ENCODE results near the gene TMEM184A.

The TMEM184A gene

DNA sequence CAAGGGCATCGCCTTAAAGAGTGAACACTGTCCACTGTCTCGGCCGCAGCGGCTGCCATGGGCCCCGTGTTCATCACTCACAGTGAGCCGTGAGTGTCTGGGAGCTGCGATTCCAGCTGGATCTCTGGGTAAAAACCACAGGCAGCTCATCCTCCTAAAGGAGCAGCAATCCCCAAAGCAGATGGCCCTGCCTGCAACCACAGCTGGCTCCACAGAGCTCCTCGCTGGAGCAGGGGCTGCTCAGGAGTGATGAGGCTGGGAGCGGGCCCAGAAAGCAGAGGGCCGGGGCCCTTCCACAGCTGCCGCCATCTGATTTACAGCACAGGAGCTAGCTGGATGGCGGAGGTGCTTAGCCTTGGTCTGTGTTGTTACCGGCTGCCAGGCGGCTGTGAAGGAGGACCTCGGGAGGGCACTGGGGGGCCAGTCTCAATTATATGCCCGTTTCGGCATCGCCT, 6.6 kb upstream of the TMEM184A start:
- TF ChIP-seq, protein P1, sequence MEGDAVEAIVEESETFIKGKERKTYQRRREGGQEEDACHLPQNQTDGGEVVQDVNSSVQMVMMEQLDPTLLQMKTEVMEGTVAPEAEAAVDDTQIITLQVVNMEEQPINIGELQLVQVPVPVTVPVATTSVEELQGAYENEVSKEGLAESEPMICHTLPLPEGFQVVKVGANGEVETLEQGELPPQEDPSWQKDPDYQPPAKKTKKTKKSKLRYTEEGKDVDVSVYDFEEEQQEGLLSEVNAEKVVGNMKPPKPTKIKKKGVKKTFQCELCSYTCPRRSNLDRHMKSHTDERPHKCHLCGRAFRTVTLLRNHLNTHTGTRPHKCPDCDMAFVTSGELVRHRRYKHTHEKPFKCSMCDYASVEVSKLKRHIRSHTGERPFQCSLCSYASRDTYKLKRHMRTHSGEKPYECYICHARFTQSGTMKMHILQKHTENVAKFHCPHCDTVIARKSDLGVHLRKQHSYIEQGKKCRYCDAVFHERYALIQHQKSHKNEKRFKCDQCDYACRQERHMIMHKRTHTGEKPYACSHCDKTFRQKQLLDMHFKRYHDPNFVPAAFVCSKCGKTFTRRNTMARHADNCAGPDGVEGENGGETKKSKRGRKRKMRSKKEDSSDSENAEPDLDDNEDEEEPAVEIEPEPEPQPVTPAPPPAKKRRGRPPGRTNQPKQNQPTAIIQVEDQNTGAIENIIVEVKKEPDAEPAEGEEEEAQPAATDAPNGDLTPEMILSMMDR (IDR thresholded peaks at IDR 0.05; ENCODE audit: control extremely low read depth, extremely low read depth, low read depth, missing control alignments), result no peak
- no peak for DNase-seq (ENCODE audit: extremely low spot score)
- ChIA-PET CTCF (interaction anchor here (1.0 kb wide), 1 partner anchor 647 kb away, joined by 3 read pairs; no protein-coding TSS in a partner anchor), POLR2A (no interaction called here)

GRCh38 chr7:1562116-1562515, 6.1 kb upstream of the TMEM184A start:
- TF ChIP-seq, protein P1 (IDR thresholded peaks at IDR 0.05; ENCODE audit: control extremely low read depth, extremely low read depth, low read depth, missing control alignments), result no peak
- POLR2A ChIA-PET, result no interaction called here
- CTCF ChIA-PET, result no interaction called here
- no peak for DNase-seq (ENCODE audit: extremely low spot score)

- POLR2A ChIA-PET, result interaction anchor here (0.7 kb wide), 1 partner anchor 636 kb away, joined by 3 read pairs; no protein-coding TSS in a partner anchor
- CTCF ChIA-PET, result interaction anchor here (2.3 kb wide), 1 partner anchor 787 kb away, joined by 5 read pairs; no protein-coding TSS in a partner anchor
- TF ChIP-seq, protein P1 (IDR thresholded peaks at IDR 0.05; ENCODE audit: control extremely low read depth, extremely low read depth, low read depth, missing control alignments), result no peak
- DNase-seq (ENCODE audit: extremely low spot score), result no peak
Measured at GRCh38 chr7:1561036-1561940, 5.3 kb upstream of the TMEM184A start.

DNA sequence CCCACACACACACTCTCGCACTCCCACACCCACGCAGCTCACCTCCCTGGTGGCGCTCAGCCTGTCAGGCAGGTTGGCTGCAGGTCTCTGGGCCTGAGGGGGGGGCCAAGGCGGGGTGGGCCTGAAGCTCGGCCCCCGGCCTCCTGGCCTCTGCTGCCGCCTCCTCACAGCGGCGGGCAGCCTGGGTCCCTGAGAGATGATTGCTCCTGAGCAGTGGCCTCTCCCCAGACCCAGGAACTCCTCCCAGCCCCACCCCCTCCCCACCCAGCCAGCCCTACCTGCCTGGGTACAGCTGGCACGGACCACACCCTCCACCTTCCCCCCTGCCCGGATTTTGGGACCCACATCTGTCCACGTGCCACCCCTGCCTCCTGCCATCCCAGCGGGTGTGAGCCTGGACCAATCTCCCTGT, 4.6 kb upstream of the TMEM184A start:
- POLR2A ChIA-PET, result interaction anchor here (0.7 kb wide), 1 partner anchor 637 kb away, joined by 3 read pairs; no protein-coding TSS in a partner anchor
- DNase-seq (ENCODE audit: extremely low spot score), result no peak
- CTCF ChIA-PET, result interaction anchor here (2.3 kb wide), 1 partner anchor 787 kb away, joined by 5 read pairs; no protein-coding TSS in a partner anchor
- TF ChIP-seq, protein P1 (IDR thresholded peaks at IDR 0.05; ENCODE audit: control extremely low read depth, extremely low read depth, low read depth, missing control alignments), result no peak

GRCh38 chr7:1559626-1560590, 3.9 kb upstream of the TMEM184A start:
- POLR2A ChIA-PET, result no interaction called here

More at GRCh38 chr7:1559626-1560590, 3.9 kb upstream of the TMEM184A start:
- TF ChIP-seq, protein P1 (IDR thresholded peaks at IDR 0.05; ENCODE audit: control extremely low read depth, extremely low read depth, low read depth, missing control alignments), result no peak
- CTCF ChIA-PET, result interaction anchor here (1.1 to 2.3 kb wide), 2 partner anchors 86 to 788 kb away, joined by 3 to 5 read pairs; no protein-coding TSS in a partner anchor
- DNase-seq (ENCODE audit: extremely low spot score), result no peak
